Measurements from ENCODE around the gene CNOT9.

Gene CNOT9

DNA sequence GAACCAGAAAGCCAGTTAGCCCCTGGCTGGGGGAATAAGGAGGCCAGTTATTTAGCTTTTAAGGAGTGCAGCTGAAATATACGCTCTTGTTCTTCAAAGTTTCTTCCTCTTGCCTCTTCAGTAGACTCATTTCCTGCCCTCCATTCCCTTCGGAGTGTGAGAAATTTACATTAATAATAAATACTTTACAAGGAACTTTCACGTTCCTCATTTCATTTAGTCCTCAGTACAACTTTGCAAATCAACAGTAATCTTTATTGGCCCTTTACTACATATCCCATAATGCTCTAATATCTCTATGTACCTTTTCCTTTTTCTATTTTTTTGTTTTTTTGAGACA is 54.7 kb downstream of the CNOT9 start:
- TF ChIP-seq, protein P1, sequence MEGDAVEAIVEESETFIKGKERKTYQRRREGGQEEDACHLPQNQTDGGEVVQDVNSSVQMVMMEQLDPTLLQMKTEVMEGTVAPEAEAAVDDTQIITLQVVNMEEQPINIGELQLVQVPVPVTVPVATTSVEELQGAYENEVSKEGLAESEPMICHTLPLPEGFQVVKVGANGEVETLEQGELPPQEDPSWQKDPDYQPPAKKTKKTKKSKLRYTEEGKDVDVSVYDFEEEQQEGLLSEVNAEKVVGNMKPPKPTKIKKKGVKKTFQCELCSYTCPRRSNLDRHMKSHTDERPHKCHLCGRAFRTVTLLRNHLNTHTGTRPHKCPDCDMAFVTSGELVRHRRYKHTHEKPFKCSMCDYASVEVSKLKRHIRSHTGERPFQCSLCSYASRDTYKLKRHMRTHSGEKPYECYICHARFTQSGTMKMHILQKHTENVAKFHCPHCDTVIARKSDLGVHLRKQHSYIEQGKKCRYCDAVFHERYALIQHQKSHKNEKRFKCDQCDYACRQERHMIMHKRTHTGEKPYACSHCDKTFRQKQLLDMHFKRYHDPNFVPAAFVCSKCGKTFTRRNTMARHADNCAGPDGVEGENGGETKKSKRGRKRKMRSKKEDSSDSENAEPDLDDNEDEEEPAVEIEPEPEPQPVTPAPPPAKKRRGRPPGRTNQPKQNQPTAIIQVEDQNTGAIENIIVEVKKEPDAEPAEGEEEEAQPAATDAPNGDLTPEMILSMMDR (IDR thresholded peaks at IDR 0.05; ENCODE audit: control extremely low read depth, extremely low read depth, low read depth, missing control alignments), result no peak
- ChIA-PET CTCF (no interaction called here), POLR2A (no interaction called here)
- DNase-seq (ENCODE audit: extremely low spot score), result no peak

DNA sequence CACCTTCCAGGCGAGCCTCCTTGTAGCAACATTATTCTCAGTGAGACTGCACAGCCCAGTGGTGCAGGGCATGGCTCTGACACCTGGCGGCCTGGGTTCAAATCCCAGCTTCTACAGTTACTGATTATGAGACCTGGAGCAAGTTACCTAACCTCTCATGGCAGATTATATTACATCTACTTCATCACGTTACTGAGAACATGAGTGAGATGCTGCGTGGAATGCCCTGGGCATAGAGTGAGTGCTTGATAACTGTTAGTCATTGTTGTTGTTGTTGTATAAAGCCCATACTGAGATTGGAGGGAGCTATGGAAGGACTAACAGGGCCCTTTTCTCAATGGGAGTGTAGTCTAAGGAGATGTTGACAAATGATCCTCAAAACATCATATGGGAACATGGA is 57.7 kb downstream of the CNOT9 start:
- no peak for DNase-seq (ENCODE audit: extremely low spot score)
- ChIA-PET POLR2A (no interaction called here), CTCF (interaction anchor here (0.8 to 1.6 kb wide), 3 partner anchors 8 to 35 kb away, joined by 3 to 5 read pairs (median 3); no protein-coding TSS in a partner anchor)
- TF ChIP-seq, protein P1 (IDR thresholded peaks at IDR 0.05; ENCODE audit: control extremely low read depth, extremely low read depth, low read depth, missing control alignments), result no peak

DNA sequence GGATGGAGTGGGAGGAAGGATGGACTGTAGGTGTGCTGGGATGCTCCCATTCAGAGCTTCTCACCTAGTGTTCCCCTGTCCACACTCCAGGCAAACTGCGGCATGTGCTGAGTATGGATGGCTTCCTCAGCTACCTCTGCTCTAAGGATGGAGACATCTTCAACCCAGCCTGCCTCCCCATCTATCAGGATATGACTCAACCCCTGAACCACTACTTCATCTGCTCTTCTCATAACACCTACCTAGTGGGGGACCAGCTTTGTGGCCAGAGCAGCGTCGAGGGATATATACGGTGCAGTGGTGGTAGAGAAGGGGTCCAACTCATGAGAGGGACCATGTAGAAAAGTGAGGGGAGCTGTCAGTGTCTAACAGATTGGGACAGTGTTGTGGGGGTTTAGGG is 59.3 kb downstream of the CNOT9 start:
- POLR2A ChIA-PET, result no interaction called here
- no peak for DNase-seq (ENCODE audit: extremely low spot score)
- TF ChIP-seq, protein P1 (IDR thresholded peaks at IDR 0.05; ENCODE audit: control extremely low read depth, extremely low read depth, low read depth, missing control alignments), result no peak
- CTCF ChIA-PET, result interaction anchor here (0.8 to 1.5 kb wide), 7 partner anchors 9 to 271 kb away, joined by 3 to 8 read pairs (median 4); partner anchors contain the start of gene CATIP

DNA sequence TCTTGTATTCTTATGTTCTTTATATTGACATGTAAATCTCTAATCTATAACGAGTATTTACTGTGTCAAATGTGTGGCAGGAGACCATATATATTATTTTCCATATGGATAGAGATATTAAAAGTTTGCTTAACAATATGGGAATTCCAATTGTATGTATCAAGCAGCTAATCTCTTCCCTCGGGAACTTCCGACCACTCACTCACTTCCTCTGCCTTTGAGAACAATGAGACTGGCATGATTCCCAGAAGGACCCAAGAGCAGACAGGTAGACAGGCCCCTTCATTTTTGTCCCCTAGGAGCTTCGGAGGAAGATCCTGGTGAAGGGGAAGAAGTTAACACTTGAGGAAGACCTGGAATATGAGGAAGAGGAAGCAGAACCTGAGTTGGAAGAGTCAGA is 63.2 kb downstream of the CNOT9 start:
- CTCF ChIA-PET, result interaction anchor here (1.3 to 2.6 kb wide), 2 partner anchors 16 kb away, joined by 3 to 6 read pairs; no protein-coding TSS in a partner anchor
- DNase-seq (ENCODE audit: extremely low spot score), result no peak
- POLR2A ChIA-PET, result no interaction called here
- TF ChIP-seq, protein P1 (IDR thresholded peaks at IDR 0.05; ENCODE audit: control extremely low read depth, extremely low read depth, low read depth, missing control alignments), result no peak

DNA sequence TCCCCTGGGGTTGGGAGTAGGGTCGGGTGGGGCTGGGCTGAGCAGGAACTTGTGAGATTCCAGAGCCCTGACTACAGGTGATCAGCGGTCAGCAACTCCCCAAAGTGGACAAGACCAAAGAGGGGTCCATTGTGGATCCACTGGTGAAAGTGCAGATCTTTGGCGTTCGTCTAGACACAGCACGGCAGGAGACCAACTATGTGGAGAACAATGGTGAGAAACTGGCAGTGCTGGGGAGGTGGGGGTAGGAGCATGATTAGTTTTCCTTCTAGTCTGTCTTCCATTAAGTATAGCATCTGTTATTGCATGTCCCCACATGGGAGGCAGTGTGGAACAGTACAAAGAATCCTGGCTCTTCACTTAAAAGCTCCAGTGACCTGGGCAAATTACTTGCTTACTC is 67.1 kb downstream of the CNOT9 start:
- TF ChIP-seq, protein P1 (IDR thresholded peaks at IDR 0.05; ENCODE audit: control extremely low read depth, extremely low read depth, low read depth, missing control alignments), result no peak
- DNase-seq (ENCODE audit: extremely low spot score), result no peak
- POLR2A ChIA-PET, result interaction anchor here (1.2 kb wide), 1 partner anchor 13 kb away, joined by 3 read pairs; no protein-coding TSS in a partner anchor
- CTCF ChIA-PET, result interaction anchor here (0.7 to 1.3 kb wide), 2 partner anchors 13 to 23 kb away, joined by 3 read pairs; no protein-coding TSS in a partner anchor

DNA sequence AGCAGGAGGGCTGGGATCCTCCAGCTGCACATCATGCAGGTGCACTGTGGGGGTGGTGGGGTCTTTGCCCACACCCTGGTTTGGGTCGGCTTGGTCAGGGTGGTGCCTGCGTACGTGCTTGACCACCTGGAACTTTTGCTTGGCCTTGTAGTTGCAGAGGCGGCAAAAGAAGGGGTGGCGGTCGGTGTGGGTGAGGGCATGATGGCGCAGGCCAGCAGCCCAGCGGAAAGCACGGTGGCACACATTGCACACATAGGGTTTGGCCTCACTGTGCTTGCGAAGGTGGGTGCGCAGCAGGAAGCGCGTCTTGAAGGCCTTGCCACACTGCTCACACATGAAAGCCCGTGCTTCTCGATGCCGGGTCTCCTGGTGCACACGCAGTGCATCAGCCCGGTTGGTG is 69.7 kb downstream of the CNOT9 start:
- CTCF ChIA-PET, result no interaction called here
- POLR2A ChIA-PET, result no interaction called here
- TF ChIP-seq, protein P1 (IDR thresholded peaks at IDR 0.05; ENCODE audit: control extremely low read depth, extremely low read depth, low read depth, missing control alignments), result no peak
- no peak for DNase-seq (ENCODE audit: extremely low spot score)
